NT2/D1 (cell line): ENCODE results near the gene LPGAT1.

ENCODE experiments used
- YY1 ChIP-seq: IDR thresholded peaks from 2 replicates; pipeline ENCODE4 v1.6.1; 2011; ENCODE audit not compliant: insufficient read length, insufficient read depth
- ZNF274 ChIP-seq: IDR thresholded peaks from 2 replicates; pipeline ENCODE4 v1.6.1; 2011; ENCODE audit warnings: mild to moderate bottlenecking, low read depth, low read length

- TF ChIP-seq YY1 (no peak), ZNF274 (no peak)
Observed at GRCh38 chr1:211839106-211839505, 8.5 kb upstream of the LPGAT1 start.
